AG08395 (cell line): ENCODE results near the gene ERI3.

ENCODE experiments used
- DNase-seq: peaks from one replicate; pipeline ENCODE4 v3.0.0; 2012; ENCODE audit warnings: mixed read lengths, low spot score

Gene ERI3

DNA sequence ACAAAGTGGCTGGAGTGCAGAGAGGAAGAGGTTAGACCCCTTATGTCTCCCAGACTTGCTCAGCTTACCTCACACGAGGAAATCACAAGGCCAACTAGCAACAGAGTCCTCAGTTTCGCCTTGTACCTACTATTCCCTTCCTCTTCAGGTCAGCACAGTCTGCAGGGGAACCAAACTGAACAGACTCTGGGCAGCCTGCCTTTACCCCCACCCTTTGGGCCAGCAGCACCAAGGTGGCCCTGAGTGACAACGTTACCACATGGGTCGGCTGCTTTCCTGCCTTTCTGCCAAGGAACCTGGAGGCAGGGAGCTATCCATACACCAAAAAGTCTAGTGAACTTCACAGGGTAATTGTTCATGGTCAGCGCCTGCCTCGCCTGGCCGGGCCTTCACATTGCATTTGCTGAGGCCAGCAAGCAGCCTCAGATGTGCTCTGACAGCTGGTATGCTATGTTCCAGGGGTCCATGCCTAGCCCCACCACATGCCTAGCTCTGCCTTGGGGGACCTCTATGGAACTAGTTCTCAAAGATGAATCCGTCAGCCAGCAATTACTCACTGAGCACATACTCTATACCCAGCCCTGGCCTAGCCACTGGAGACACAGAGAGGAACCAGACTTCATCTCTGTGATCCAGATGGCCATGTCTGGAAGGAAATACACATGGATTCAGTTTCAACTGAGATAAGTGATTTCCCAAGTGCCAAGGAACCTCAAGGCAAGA is 72.2 kb downstream of the ERI3 start:
- DNase-seq = no peak

DNA sequence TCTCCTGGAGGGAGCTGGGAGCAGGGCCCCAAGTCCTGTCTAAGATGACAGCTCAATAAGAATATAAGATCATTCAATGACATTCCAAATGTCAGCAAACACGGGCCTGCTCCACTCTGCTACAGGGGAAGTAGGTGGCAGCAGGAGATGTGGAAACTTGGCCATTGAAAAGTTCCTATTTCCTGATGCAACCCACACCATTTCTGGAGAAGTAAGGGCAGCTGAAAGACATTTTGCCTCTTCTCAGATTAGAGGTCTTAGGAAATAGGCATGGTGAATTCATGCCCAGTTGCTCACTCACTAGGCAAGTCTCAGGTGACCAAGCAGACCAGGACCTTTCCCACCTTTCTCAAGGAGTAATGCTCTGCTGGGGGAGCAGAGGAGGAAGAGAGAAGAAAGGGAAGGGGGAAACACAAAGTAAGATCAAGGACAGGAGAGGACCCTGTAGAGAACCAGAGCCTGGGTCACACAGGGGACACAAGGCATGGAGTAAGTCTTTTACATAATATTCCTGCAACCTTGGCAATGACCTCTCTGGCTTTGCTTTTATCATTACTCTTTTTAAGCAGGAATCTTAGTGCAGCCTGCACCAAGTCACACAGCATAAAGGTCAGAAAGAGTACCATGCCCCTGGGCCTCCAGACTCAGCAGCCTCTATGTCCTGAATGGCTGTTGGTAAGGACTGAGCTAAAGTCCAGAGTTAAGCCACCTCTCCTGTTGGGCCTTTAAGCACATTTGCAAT is 72.9 kb downstream of the ERI3 start:
- no peak for DNase-seq

DNA sequence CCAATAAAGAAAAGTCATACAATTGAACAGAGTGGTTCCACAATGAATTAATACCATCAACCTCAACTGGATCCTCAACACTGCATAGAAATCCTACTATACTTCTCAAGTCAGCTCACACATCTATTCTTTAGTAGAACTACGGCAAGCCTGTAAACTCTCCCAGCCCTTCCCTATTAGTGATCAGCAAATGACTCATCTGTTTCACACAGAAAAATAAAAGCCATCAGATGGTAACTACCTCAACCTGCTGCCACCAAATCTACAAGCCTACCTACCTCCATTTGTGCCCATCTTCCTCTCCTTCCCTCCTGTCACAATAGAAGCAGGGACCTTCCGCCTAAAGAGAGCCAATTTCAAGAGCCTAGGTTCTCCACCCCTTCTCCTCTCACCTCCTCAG is 78.2 kb downstream of the ERI3 start:
- DNase-seq = peak; percentile 13

DNA sequence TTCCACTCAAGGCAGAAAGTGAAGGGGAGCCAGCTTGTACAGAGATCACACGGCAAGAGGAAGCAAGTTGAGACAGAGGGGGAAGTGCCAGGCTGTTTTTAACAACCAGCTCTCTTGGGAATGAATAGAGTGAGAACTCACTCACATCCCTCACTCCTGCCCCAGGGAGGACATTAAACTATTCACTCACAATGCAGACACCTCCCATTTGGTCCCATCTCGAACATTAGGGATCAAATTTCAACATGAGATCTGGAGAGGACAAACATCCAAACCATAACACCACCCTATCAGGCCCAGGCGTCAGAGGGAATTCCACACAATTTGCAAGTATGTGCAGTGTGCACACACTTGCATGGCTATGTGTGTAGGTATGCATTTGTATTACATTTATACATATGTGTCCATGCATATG is 79.1 kb downstream of the ERI3 start:
- peak; percentile 10 for DNase-seq

DNA sequence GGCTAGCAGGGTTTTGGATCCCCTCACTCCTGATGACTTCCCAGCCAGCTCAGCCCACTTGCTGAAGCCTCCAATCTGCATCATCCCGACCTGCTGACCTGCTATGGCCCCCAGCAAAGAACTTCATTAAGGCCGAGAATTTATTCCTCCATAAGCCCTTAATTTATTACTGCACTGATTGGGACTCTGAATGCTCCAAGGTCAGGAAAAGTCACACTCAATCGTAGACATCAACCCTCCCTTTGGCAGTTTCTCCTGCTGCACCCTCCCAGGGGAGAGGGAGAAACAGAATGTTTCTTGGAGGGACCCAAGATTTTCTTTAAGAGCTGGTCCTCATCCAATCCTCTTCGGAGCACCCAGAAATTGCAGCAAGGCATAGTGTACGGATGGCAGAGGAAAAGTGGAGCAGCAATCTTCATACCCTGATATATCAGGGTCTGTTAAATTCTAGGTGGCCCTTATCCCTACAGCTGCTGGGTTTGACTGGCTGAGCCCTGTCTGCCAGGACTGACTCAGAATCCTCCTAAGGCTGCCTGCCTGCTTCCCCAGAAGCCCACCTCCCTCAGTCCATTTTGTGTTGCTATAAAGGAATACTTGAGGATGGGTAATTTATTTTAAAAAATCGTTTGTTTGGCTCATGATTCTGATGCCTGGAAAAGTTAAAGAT is 79.6 kb downstream of the ERI3 start:
- DNase-seq = no peak

DNA sequence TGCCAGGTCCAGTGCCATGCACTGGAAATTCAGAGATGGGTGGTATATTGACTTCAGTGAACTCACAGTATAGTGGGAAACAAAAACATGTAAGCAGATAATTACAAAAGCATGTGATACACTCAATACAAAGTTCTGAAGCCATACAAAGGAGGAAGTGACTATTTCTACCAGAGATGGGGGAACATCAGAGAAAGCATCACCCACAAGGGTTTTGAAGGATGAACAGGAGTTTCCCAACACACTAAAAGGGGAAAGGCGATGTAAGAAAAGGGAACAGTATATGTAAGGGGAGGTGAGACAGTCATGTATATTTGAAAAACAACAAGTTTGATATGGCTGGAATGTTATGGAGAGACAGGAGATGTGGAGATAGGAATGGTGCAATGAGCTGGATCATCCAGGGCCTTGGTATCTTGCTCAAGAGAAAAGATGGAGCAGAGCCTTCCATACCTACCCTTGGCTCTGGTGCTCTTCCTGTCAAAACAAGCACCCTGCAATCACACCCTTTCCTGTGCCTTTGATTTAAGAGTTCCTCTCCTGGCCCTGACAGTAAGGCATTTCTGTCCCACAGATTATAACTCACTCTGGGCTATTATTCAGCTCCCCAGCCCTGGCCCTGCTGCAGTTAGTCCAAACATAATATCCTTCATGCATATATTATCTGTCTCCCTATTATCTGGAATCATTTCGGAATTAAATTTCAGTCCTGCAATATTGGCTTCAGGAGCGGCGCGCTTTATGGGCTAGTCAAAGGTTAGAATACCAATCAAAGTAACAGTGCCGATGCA is 81.3 kb downstream of the ERI3 start:
- DNase-seq = no peak

DNA sequence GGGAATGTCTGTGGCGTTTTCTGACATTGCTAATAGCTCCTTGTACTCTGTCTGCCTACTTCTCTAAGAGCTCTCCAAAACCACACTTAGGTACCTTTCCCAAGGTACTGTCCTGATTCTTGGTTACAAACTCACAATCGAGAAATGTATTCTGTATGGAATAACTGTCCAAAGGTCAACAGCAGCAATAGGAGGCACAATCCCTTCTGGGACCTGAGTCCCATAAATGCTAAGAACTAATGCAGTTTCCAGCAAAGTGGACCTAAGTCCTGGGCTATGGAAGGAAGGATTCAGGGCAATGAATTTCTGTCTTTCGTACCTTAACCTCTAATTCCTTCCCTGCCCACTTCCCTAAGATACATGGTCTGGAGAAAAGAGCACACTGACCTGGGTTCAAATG is 82.1 kb downstream of the ERI3 start:
- DNase-seq = no peak

DNA sequence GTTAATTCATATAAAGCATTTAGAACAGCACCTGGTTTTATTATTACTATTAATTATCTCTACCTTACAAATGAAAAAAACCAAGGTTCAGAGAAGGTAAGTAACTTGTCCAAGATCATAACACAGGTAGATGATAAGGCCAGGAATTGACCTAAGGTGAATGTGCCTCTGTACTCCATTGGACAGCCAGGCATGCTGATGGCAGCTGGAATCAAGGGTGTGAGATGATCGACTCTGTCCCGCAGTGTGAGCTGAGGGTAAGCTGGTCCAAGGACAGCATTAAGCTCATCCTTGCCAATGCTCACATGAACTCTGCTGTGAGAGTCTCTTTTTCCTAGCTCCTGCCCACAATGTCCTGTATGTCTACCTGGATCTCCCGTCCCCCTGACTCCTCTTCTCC is 83.4 kb downstream of the ERI3 start:
- DNase-seq = no peak

DNA sequence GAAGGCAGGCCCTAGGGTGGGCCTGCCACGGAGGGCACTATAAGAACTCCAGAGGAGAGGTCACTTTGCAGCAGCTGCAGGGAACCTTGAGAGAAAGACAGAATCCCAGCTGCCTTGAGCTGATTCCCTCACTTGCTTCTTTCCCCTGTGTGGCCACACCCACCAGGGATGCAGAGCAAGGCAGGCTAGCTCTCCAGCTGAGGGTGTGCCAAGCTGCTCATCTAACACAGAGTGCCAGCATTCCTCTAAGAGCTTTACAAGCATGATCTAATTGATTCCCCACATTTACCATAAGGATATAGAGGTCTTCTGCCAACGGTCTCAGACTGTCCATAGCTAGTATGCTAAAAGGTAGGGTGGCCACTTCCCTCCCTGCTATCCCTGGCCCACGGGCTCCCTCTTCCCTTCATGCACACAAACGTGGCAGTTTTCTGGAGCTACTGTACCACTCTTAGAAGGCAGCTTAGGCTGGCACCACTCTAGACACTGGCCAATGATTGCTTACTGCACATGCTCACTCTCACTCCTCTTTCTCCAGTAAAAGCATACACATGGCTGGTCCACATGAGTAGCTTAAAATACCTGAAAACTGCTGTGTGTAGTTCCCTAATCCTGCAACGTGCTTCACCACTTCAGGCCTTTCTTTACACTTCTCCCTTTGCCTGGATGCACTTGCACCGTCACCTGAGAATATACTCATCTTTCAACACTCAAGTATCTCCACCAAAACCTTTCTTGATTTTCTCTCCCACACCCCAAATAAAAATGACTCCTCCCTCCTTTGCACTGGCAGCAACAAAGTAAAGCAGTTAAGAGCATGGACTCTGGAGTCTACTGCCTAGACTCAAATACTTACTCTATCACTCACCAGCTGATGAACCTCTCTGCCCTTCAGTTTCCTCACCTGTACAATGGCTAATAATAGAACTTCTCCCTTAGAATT is 84.1 kb downstream of the ERI3 start:
- DNase-seq = peak; percentile 39

DNA sequence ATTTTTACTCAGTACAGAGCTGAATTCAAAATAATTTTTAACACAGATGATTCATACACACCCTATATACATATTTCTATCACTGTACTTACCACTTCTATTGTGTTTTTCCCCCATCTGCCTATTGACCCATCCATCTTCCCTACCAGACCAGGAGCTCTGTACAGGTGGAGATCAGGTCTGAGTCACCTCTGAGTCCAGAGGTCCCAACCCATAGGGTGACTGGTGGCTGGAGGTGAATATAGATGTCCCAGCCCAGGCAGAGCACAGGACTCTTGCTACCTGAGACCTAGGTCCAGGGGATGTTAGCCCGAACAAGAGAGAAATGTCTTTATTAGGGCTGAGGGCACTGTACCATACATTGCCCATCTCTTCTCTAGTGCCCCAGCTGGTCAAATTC is 87.0 kb downstream of the ERI3 start:
- DNase-seq = no peak

DNA sequence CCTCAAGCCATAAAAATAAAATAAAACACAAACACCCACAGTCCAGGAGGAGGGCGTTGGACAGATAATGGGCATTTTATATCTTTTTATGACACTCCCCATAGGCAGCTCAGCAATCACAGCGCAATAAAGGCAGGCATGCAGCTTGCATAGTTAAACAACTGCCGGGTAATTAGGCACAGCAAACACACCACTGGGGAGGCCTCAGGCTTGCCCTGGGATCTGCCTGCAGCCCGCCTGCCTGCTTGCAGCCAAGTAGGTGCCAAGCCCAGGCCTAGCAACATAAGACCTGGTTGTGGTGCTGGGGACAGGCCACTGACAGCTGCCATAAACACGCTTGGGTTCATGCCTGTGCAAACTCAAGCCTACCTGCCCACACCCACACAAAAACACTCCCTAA is 87.6 kb downstream of the ERI3 start:
- no peak for DNase-seq

DNA sequence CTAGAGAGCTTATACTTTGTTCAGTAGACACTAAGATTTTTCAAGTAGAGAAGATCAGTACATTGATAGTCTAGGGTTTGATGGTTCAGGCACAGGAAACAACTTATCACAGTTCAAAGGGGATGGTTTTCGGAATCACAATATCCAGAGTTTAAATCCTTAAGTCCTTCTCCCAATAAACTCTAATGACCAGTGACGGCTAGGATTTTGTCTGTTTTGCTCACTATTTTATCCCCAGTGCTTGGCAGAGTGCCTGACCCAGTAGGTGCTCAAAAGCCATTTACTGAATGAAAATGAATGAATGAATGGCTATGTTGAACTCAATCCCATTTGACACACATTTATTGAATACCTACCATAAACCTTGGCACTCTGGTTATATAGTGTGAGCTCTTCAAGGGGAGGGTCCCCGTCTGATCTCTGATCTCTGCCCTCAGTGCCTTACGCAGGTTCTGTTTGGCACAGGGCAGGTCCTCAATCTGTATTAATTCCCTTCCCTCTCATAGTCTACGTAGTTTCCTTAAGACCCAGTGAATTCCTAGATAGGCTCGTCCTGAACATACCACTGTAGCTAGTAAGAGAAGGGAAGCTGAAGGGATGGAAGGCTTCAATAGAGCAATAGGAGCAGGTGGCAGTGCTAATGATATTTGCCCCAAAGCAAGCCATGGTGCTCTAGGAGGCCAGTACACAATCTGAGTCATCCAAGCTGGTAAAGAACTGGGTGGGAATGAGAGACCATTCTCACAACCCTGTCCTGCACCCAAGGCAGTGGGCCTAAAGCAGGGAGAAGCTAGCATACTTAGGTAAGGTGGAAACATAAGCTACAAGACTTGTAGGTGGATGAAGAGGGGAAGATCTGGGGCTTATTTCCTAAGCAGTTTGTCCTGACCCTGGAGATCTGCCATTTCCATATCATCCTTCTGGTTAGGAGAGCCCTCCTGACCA is 88.4 kb downstream of the ERI3 start:
- DNase-seq = no peak

DNA sequence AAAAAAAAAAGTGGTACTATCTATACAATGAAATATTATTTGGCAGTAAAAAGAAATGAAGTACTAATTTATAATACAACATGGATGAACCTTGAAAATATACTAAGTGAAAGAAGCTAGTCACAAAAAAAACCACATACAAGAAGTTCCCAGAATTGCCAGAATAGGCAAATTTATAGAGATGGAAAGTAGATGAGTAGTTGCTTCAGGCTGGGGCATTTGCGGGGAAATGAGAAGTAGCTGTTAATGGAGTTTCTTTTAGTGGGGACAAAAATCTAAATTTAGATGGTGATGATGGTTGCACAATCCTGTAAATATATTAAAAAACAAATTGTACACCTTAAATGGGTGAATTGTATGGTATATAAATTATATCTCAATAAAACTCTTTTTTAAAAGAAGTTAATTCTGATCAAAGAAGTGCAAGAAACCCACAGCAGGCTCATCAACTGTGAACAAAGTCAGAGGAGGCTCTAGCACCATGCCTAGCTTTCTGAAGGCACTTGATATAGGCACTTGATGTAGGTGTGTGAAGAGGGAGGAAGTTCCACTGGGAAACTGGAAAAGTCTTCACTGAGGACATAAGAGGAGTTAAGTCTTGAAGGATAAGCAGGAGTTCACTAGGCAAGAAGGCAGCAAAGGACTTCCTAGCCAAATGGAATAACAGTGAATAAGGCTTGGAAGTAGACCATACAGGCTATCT is 89.2 kb downstream of the ERI3 start:
- DNase-seq = no peak

DNA sequence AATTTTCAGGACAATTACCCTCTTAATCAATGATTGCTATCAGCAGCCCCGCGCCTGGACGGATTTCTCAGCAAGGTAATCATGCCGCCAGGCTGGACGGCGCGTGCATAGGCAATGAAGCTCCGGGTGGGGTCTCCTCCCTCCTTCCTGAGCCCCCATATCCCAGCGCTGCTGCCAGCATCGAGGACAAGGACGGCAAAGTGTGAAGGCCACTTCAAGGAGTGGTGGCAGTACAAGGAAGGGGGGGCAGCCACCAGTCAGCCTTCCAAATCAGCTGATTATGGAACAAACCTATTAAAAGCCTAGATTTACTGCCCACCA is 90.6 kb downstream of the ERI3 start:
- DNase-seq = no peak

DNA sequence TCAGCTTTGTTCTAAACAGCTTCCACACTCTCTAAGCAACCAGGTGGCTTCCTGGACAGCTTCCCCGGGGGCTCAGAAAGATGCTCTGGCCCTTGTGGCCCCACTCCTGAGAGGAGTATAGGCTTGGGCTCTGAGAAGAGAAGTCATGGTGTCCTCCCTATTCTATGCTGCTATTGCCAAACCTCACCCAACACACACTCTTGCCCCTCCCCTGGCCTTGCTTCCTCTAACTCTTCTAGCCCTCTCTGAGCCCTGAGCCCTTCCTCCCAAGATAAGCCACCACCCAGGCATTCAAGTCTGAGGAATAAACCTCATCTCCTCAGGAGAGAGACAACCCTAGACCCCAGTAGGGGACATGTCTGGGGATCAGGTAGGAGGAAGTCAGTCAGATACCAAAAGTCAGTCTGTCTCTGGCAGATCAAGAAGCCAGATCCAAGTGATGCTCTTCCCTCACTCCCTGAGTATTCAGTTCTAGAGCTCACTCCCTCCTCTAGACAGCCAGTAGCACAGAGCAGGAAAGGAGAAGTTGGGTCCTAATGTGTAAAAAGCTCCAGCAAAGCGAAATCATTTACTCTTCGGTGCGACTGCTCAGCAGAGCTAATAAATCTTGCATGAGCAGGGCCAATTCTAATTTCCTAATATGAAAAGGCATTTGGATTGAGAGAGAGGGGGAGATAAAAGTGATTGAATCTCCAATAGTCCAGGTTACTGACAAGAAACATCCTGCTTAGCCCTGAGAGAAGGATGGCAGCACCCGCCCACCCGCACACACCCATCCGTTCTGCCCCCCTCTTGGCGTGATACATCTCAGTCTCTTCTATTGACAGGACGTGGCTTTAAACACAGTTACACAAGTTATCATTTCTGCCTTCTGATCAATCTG is 91.2 kb downstream of the ERI3 start:
- no peak for DNase-seq

DNA sequence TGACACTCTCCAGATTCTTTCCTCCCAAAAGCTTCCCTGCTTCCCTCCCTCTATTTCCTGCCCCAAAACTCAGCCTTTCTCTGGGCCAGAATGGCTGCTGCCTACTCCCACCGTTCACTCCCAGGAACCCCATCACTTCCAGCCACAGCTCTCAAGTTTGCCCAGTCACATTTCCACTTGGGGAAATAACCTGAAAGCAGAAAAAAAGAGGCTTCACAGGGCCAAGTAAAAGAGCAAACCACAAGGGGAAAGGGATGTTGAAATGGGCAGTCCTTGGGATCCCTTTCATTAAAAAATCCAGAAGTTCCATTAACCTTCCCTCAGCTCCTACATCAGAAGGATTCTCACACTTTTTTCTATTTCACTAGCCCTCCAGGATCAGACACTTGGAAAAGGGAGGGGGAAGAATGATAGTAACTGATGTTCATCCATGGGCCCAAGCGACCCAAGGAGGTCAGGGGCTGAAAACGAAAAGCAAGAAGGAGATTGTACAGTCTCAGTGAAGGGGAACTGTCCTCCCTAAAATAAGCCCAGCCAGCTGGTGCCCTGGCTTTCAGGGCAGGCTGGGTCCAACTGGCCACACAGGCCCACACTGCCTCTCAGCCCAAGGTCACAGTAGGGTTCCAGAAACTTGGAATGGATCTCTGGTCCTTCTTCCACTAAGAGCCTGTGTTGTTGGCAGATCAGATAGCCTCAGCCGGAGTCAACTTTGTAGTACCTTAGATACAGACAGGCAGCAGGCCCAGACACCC is 92.1 kb downstream of the ERI3 start:
- DNase-seq = no peak

DNA sequence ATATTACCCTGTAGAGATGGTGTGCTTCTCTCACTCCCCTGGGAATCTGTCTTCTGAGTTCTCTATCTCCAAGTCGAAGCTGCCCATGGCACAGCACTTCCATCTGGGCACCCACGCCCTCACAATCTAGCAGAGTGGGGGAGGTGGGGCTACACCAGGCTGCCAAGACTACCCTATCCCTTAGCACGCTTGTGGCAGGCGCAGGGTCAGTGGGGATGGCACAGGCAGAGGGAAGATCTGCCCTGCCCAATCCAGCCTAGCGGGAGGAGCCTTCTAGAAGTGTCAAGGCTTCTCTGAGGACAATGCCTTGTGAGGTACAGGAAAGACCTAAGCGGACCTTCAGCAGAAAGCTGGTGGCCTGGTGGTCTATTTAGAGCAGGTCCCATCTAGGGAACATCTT is 92.6 kb downstream of the ERI3 start:
- no peak for DNase-seq

DNA sequence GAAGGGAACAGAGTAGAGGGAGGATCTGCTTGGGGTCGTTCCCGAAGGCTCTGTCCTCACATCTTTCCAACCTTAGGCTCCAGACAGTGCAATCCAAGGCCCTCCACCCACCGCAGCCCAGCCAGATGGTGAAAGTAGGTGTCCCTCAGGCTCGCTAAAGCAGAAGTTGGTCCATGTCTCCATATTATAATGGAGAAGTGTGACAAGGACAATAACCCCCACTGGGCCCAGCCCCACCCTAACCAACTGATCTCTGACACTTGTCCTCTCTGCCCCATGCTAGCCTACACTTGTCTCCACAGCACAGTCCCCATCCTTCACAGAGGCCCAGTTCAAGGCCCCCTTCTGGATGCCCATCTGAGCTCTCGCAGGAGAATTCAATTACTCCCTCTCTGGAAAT is 93.1 kb downstream of the ERI3 start:
- no peak for DNase-seq
